Stimulated activated CD8-positive, alpha-beta memory T cell treated with anti-CD3 and anti-CD28 coated beads, Interleukin-12 subunit alpha, Interleukin-12 subunit beta, amount 100 ng/mL, for 4 hours (primary cell): Measurements from ENCODE around the gene TBCK.

Experiments used
- DNase-seq: peaks from one replicate; pipeline ENCODE4 v3.0.0-alpha.2; 2020; ENCODE audit warnings: low read depth

The TBCK gene

GRCh38 chr4:106038908-106039307 lies 277.1 kb downstream of the TBCK start:
- no peak for DNase-seq

DNA sequence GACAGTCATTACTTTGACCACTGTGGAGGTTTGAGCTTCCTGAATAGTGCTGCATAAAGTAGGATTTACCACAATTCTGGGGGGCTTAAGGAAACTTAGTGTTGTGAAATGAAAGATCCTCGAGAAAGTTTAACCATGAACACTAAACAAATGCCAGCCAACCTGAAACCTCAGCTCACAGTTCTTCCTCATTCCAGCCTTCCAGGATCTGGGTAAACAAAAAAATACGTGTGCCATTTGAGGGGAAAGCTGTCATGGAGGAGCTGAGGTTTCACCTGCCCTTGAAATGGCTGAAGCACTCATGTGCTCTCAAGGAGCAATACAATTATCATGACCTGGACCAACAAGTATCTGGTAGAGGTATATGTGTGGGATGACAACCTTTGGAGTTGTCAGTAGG lies 278.0 kb downstream of the TBCK start:
- DNase-seq = no peak

DNA sequence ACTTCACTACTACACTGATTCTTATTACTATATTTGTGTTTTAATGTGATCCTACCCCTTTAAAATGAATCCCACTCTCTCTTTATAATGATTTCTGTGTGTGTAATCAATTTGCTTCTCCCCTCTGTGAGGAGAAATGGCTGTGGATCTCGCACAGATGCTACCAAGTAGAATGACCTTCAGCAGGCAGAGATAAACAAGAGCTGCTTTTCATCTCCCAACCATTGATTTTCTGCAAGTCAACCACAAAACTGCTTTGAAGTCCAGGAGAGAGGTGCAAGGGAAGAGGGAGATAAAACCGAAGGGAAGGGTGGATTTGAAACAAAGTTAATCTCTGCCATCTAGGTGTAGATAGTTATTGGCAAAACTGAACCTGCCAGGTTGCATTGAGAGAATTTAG lies 279.2 kb downstream of the TBCK start:
- no peak for DNase-seq

- no peak for DNase-seq
These were observed 279.7 kb downstream of the TBCK start for GRCh38 chr4:106036334-106036733.

DNA sequence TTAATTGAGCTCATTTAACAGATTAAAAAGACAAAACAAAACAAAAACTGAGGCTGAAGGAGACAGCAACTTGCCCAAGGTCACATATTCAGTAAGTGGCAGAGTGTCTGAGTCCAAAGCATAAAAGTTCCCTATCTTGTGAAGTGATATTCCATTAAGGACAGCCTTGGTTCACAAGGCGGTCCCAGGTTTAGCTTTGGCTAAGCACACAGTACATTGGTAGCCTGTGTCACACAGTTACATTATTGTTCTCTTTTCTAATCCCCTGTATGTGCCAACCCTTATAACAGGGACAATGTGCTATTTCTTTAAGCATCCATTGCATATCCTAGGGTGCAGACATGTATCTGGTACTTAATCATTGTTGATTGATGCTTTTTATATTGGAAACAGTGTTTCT lies 280.8 kb downstream of the TBCK start:
- DNase-seq = no peak

DNA sequence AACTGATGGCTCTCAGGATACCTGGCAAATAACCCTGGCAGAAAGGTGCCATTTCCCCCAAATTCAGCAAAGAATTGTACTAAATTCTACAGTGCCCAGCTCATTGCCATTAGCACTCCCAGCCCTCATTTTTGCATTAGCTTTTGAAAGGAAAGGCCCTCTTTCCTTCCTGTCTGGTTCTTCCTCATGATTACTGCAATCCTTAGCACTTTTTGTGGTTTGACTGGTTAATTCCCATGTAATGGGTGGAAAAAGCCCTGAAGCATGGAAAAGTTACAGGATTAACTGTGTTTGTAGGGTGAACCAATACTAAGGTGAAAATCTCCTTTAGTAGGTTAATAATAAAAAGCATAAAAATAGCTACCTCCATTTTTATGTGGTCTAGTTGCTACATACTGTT lies 281.3 kb downstream of the TBCK start:
- DNase-seq = no peak

GRCh38 chr4:106034220-106034619 lies 281.8 kb downstream of the TBCK start:
- no peak for DNase-seq

DNA sequence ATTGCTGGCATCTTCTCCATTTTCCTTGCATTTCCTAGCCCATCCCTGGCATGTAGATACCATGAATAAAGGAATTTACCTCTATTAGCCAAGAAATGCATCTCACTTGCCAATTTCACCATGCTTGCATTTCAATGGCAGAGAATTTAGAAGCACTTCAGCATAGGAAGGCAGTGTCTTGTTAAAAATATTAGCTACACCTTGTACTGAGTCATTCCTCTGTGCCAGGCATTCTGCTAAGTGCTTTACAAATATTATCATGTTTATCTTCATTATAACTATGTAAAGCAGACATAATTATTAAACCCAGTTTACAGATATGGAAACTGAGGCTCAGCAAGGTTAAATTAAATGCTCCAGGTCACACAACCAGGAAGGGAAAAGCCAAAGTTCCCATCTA lies 282.5 kb downstream of the TBCK start:
- DNase-seq = no peak

GRCh38 chr4:106032851-106033286 lies 283.1 kb downstream of the TBCK start:
- DNase-seq = no peak

DNA sequence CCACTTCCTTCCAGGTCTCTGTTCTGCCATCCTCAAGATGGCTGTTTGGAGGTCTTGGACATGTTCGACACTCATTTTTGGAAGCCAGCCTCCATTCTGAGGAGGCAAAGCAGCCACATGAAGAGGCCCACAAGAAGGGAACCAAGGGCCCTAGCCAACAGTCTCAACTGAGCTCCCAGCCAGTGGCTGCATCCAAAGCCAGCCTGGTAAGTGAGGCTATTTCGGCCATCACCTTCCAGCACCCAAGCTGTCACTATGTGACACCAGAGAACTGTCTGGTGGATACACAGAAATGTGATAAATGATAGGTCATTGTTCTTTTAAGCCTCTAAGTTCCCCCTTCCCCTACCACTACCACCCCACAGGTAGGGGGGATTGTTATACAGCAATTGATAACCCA lies 293.6 kb downstream of the TBCK start:
- DNase-seq = no peak

DNA sequence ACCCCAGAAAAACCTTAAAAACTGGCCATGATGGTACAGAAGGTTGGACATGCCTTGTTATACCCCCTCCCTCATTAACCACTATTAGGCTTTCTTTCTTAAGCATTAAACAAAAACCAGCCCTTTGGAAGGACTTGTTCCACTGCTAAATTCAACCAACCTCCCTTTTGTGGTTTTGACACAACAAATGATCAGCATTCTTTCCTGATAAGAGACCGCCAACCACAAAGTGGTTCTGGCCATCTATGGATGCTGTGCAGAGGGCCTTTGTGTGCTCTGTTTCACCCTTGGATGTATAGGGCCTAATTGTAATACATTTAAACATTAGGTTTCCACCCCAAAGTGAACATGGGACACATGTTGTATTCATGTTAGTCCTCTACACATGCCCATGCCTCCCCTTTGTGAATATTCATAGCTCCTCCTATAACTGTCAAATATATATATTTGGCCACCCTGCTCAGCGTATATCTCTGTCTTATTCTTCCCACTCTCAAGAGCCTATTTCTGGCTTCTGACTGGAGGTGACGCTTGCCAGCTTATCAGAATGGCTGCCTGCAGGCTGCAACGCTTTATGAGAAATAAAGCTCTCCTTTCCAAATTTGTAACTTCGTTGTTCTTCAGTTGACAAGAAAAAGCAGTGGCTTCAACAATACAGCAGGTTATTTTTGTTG lies 294.1 kb downstream of the TBCK start:
- DNase-seq = no peak

DNA sequence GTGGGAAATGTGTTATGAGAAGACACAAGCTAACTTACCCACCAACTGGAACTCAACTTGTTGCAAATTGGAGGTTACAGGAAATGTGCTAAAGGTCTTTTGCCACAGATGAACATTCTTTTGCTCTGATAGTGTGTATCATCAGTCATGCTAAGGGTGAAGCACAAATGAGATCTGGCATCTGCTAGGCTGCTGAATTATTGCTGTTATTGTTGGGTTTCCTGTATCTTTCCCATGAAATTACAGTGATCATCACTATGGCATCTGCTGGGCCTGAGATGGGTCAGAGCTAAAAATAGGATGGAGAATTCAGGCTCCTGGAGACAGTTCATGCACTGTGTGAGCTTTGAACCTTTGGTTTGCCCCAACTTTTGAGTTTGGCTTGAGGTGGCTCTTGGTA lies 296.2 kb downstream of the TBCK start:
- no peak for DNase-seq

- no peak for DNase-seq
These were observed 298.0 kb downstream of the TBCK start for GRCh38 chr4:106017975-106018374.

DNA sequence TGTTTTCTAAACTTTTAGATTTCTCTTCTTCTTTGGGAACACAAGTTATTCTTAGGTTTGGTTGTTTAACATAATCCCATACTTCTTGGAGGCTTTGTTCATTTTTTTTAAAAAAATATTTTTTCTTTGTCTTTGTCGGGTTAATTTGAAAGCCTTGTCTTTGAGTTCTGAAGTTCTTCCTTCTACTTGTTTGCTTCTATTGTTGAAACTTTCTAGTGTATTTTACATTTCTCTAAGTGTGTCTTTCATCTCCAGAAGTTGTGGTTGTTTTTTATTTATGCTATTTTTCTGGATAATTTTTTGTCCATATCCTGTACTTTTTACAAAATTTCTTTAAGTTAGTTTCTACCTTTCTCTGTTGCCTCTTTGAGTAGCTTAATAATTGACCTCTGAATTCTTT lies 304.6 kb downstream of the TBCK start:
- DNase-seq = no peak

DNA sequence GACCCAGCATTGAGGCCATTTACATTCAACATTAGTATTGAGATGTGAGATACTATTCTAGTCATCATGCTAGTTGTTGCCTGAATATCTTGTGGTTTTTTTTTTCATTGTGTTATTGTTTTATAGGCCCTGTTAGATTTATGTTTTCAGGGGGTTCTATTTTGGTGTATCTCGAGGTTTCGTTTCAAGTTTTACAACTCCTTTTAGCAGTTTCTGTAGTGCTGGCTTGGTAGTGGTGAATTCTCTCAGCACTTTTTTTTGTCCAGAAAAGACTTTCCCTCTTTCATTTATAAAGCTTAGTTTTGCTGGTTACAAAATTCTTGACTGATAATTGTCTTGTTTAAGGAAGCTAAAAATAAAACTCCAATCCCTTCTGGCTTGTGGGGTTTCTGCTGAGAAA lies 305.2 kb downstream of the TBCK start:
- DNase-seq = no peak

- DNase-seq = no peak
These were observed 313.0 kb downstream of the TBCK start for GRCh38 chr4:106002994-106003393.

DNA sequence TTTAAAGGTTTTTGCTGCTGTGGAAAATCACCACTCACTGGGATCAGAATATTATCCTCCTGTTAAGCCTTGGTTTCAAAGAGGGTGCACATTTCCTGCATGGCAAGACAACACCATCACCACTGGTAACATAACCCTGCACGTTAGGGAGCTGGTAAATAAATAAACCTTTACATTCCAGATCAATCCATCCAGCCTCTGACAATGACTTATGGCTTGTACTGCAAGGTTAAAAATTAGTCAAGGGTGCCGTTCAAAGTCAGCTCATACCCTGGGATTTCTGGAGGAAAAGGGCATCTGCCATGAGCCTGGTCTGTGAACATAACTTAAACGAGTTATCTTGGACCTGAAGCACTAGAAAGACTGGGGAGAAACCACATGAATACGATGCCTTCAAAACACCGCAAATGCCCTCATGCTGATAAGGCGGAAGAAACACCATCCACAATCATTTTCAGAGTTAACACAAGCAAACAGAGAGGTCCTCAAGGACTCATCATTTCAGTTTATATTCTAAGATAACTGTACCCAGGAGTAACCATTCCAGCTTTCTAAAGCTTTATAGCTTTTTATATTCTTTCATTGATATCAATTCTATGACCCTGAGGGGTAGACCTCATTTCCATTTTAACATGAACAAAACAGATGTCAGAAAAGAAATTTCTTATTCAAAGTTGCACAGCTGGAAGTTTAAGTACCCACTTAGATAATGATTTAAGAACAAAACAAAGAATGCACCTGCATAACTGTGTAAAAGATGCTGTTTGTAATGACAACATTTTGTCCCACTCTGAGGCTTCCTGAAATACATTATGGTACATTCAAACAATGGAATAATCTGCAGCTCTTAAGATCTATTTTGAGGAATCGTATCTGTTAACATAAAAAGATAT lies 317.6 kb downstream of the TBCK start:
- DNase-seq = no peak

GRCh38 chr4:105996845-105997244 lies 319.2 kb downstream of the TBCK start:
- no peak for DNase-seq

- DNase-seq = no peak
These were observed 321.0 kb downstream of the TBCK start for GRCh38 chr4:105994841-105995501.

DNA sequence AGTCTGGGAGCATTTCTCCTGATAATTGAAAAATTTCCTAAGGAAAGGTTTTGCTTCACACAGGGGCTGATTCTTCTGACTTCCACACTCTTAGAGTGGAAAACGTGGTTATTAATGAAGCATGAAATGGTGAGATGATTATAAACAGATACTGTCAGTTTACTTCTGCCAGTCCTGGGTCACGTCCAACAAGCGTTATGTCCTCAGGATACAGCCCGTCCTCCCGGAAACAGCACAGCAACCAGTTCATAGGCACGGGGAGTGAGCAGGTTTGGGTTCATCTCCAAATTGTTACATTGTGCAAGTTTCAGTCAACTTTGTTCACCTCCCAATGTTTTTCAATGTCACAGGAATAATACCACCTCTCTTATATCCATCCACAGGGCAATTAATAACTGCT lies 321.9 kb downstream of the TBCK start:
- DNase-seq = no peak

- DNase-seq = no peak
These were observed 323.2 kb downstream of the TBCK start for GRCh38 chr4:105992641-105993305.

DNA sequence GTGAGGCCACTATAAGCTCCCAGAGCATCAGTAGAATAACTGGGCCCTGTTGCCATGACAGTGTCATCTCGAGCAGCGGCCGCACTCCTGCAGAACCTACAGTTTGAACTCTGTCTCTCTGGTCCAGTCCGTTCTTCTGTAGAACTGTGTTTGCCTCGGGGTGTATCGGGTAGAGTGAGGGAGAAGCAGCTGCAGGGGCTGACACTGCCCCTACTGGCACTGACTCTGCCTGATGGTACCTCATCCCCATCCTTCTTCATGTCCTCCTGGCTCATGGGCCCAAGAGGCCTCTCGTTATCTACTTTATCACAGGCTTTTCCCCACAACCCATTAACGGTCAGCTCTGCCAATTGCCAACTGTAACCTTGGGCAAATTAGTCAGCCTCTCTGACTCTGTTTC lies 324.3 kb downstream of the TBCK start:
- no peak for DNase-seq
